K562 (cell line): ENCODE measurements around the gene SOCS3. TPM values are rescaled to one million over a fixed set of nuclear protein-coding genes. Genes with fewer than 3 reads are reported as not detected.

ENCODE experiments used
- ATAC-seq: fragments of 200-7000 bp; cut with Tn5 transposase; 3 replicates; pipeline ENCODE4 v1.9.1; 2020; ENCODE audit warnings: moderate library complexity
- BruUV-seq: library from RNA; stranded (reverse); fragments of 400-500 nt; replicated peaks from 2 replicates; lab custom pipeline; 2021; lab: Mats Ljungman, UMichigan
- CTCF ChIA-PET: fragments of 300-600 bp; formaldehyde crosslinking; extraction: SDS; loops from one replicate; lab custom pipeline; 2021; ENCODE audit warnings: low intra/inter-chr PET ratio; lab: Yijun Ruan, JAX
- POLR2A ChIA-PET: fragments of 300-600, 350-650 bp; sonication (Branson Sonifier 250); formaldehyde crosslinking; extraction: SDS; loops from one replicate; lab custom pipeline; 2021; ENCODE audit warnings: antibody characterized with exemption, inconsistent platforms; lab: Yijun Ruan, JAX
- DNase-seq, 4 experiments: peaks; one replicate each; pipeline versions ENCODE4 v3.0.0 to v3.0.0-alpha.2; 2011 to 2018; ENCODE audit warnings: low spot score in 3 of 4, mixed read lengths in 3 of 4; ENCODE audit errors: extremely low read depth in 1 of 4
- FAIRE-seq: peaks from 2 replicates; lab custom pipeline; 2011; peaks lifted over from hg19 to GRCh38; lab: Jason Lieb, UNC
- H2AFZ ChIP-seq: 2 replicates; pipeline ENCODE4 v1.6.0; 2011; ENCODE audit warnings: low read depth, low read length, control low read depth, inconsistent platforms
- H3K27ac ChIP-seq: fragments of 200-600 bp; 3 replicates; pipeline ENCODE4 v1.8.0; 2011; ENCODE audit warnings: low read depth, mild to moderate bottlenecking, control low read depth, inconsistent platforms, low read length, moderate library complexity, mixed read lengths; ENCODE audit errors: extremely low read depth
- H3K27me3 ChIP-seq, 2 experiments: fragments of 300-600 bp in 1 of 2; 2 replicates in 1 of 2; 3 replicates in 1 of 2; pipeline versions ENCODE4 v1.6.0 to v1.8.0; 2011; ENCODE audit warnings: inconsistent platforms in 2 of 2, low read length in 2 of 2, mild to moderate bottlenecking in 1 of 2, mixed read lengths in 1 of 2, moderate library complexity in 1 of 2; ENCODE audit not compliant: control insufficient read depth in 2 of 2, insufficient read depth in 2 of 2
- H3K36me3 ChIP-seq: fragments of 300-600 bp; 3 replicates; pipeline ENCODE4 v1.8.0; 2011; ENCODE audit warnings: mild to moderate bottlenecking, low read length, inconsistent platforms; ENCODE audit not compliant: control insufficient read depth, insufficient read depth
- H3K4me1 ChIP-seq, 2 experiments: fragments of 200-600 bp in 1 of 2; replicated peaks in 1 of 2; 2 replicates in 1 of 2; 3 replicates in 1 of 2; pipeline versions ENCODE4 v1.5.1 to v1.8.0; 2011; ENCODE audit warnings: inconsistent platforms in 2 of 2, low read length in 2 of 2, mild to moderate bottlenecking in 1 of 2, mixed read lengths in 1 of 2, moderate library complexity in 1 of 2; ENCODE audit not compliant: control insufficient read depth in 2 of 2, insufficient read depth in 2 of 2
- H3K4me2 ChIP-seq: 2 replicates; pipeline ENCODE4 v1.6.1; 2011; ENCODE audit warnings: low read length, control low read depth, inconsistent platforms, mixed read lengths; ENCODE audit not compliant: insufficient read depth
- H3K4me3 ChIP-seq: fragments of 200-600 bp; sonication (generic), shearing (Covaris generic); 2 replicates; pipeline ENCODE4 v1.5.1; 2016; ENCODE audit warnings: control low read depth, inconsistent platforms
- H3K79me2 ChIP-seq: fragments of 200-600 bp; 3 replicates; pipeline ENCODE4 v1.8.0; 2011; ENCODE audit warnings: low read length, inconsistent platforms; ENCODE audit not compliant: control insufficient read depth, insufficient read depth
- H3K9ac ChIP-seq, 2 experiments: 2 replicates each; pipeline versions ENCODE4 v1.6.0 to v1.6.1; 2011; ENCODE audit warnings: low read depth in 2 of 2, low read length in 2 of 2, control low read depth in 1 of 2, inconsistent platforms in 1 of 2, mild to moderate bottlenecking in 1 of 2, mixed read lengths in 1 of 2; ENCODE audit not compliant: insufficient read depth in 1 of 2
- H3K9me1 ChIP-seq: one replicate; pipeline ENCODE4 v1.6.0; 2011; ENCODE audit warnings: inconsistent platforms, mild to moderate bottlenecking, low read length, moderate library complexity; ENCODE audit not compliant: control insufficient read depth, insufficient read depth
- H3K9me3 ChIP-seq: replicated peaks from 2 replicates; pipeline ENCODE4 v1.5.1; 2011; ENCODE audit warnings: low read depth, low read length, inconsistent platforms; ENCODE audit not compliant: control insufficient read depth, insufficient read depth
- H4K20me1 ChIP-seq: replicated peaks from 2 replicates; pipeline ENCODE4 v1.6.1; 2011; ENCODE audit warnings: low read length, inconsistent platforms, mixed read lengths; ENCODE audit not compliant: control insufficient read depth, insufficient read depth
- BCOR ChIP-seq: fragments of 450-650 bp; IDR thresholded peaks from 2 replicates; pipeline ENCODE4 v1.6.1; 2016
- EGR1 ChIP-seq: fragments of 450-650 bp; conservative IDR thresholded peaks from 2 replicates; pipeline ENCODE4 v1.6.1; 2017; ENCODE audit warnings: mild to moderate bottlenecking
- HNRNPLL ChIP-seq: fragments of 200-400 bp; formaldehyde crosslinking; IDR thresholded peaks from 2 replicates; pipeline ENCODE4 v1.6.1; 2017; ENCODE audit warnings: low read length, low read depth, mild to moderate bottlenecking; ENCODE audit not compliant: poor library complexity, severe bottlenecking
- KDM1A ChIP-seq, 2 experiments: fragments of 450-650 bp; IDR thresholded peaks; 2 replicates each; pipeline ENCODE4 v1.6.1; 2016; ENCODE audit warnings: mild to moderate bottlenecking in 2 of 2
- PTBP1 ChIP-seq: fragments of 200-400 bp; formaldehyde crosslinking; IDR thresholded peaks from 2 replicates; pipeline ENCODE4 v1.6.1; 2017; ENCODE audit warnings: low read depth, low read length
- RBM25 ChIP-seq: fragments of 200-400 bp; formaldehyde crosslinking; IDR thresholded peaks from 2 replicates; pipeline ENCODE4 v1.6.1; 2018; ENCODE audit warnings: low read length, low read depth, moderate library complexity; ENCODE audit not compliant: severe bottlenecking
- SMAD3 ChIP-seq: fragments of 450-650 bp; formaldehyde crosslinking; conservative IDR thresholded peaks from 2 replicates; pipeline ENCODE4 v1.4.0; 2020; ENCODE audit warnings: mild to moderate bottlenecking
- SMAD4 ChIP-seq: fragments of 250-450 bp; sonication (Bioruptor Pico); conservative IDR thresholded peaks from 2 replicates; pipeline ENCODE4 v1.8.0; 2021; ENCODE audit warnings: inconsistent platforms, mild to moderate bottlenecking, moderate library complexity
- ZC3H11A ChIP-seq: IDR thresholded peaks from 2 replicates; pipeline ENCODE4 v1.6.1; 2012; ENCODE audit warnings: low read depth, low read length, improper control_type of control experiment
- ZNF121 ChIP-seq: sonication (generic); formaldehyde crosslinking; conservative IDR thresholded peaks from 2 replicates; pipeline ENCODE4 v1.8.0; 2022; ENCODE audit warnings: missing genetic modification reagents
- WGBS: fragments of 100-300 bp; shearing (Covaris generic); methylation state at CpG from one replicate; pipeline ENCODE4 v1.1.6; 2016; ENCODE audit warnings: low coverage, mixed read lengths; ENCODE audit not compliant: insufficient coverage; ENCODE audit errors: missing lambda C conversion rate; 5-methylcytosine and 5-hydroxymethylcytosine counted together
- in situ Hi-C: fragments of 300-500 bp; cut with MboI; formaldehyde crosslinking; loops from 4 replicates; pipeline ENCODE4 v1.15.0; 2018; ENCODE audit warnings: inconsistent platforms, mixed read lengths
- intact Hi-C: fragments of 100-400 bp; cut with micrococcal nuclease; formaldehyde crosslinking; loops from 2 replicates; pipeline ENCODE4 v1.14.2; 2022
- polyA plus RNA-seq, 8 experiments: library from polyadenylated mRNA; depleted of rRNA in 4 of 8; stranded (reverse) in 5 of 8; unstranded in 3 of 8; fragments of >200 nt; fragmentation: Nextera tagmentation in 2 of 8; fragmentation: Illumina TruSeq in 1 of 8; extraction: Ambion mirVana in 2 of 8; extraction: Trizol in 1 of 8; gene quantifications; 2 replicates each; pipeline versions ENCODE4 v1.2.1 to v1.2.3, GENCODE V29; 2011 to 2014; ENCODE audit warnings: inconsistent platforms in 1 of 8, missing spikeins in 1 of 8
- total RNA-seq, 7 experiments: library from RNA; depleted of rRNA in 6 of 7; stranded (reverse); fragments of >200 nt in 6 of 7; fragmentation: Illumina TruSeq in 2 of 7; extraction: Trizol in 2 of 7; gene quantifications; 2 replicates each; pipeline versions ENCODE4 v1.2.1 to v1.2.3, GENCODE V29; 2011 to 2021; ENCODE audit warnings: low replicate concordance in 1 of 7

The SOCS3 gene
- total and polyA plus RNA-seq, 9 of the 15 experiments (the other 6 are each of a cell fraction or from before 2014, with no cell fraction given), result 0.56 to 38.9 (median 13.7) TPM

GRCh38 chr17:78353834-78354233 is 6.0 kb downstream of the SOCS3 start:
- ATAC-seq, result no peak
- Histone ChIP-seq H3K4me2 (peak overlapping the region; percentile 56; the same call in 1 of the 2 replicates), H3K9me1 (peaks cover 23% of the 10 kb centered on the region), H3K4me3 (no peak overlapping the region), H2AFZ (no peak overlapping the region), H3K36me3 (peaks cover 31% of the 10 kb centered on the region), H3K27me3 (no peaks in the 10 kb centered on the region), H3K9ac (peak overlapping the region in 1 of 2 experiments; percentile 43; a peak in 1 of 4 replicates), H3K4me1 (peaks cover 47 to 62% of the 10 kb centered on the region in 2 experiments), H3K79me2 (peaks cover 26% of the 10 kb centered on the region), H3K27ac (no peak overlapping the region), H4K20me1 (peaks cover 29% of the 10 kb centered on the region), H3K9me3 (no peaks in the 10 kb centered on the region)
- intact Hi-C loops (no loop called here), in situ Hi-C loops (no loop called here)
- TF ChIP-seq SMAD4 (CRISPR knock-in tag), result no peak
- TF ChIP-seq KDM1A (IDR thresholded peaks at IDR 0.05), result peak in 1 of 2 experiments; percentile 38; a peak in 1 of 4 replicates
- TF ChIP-seq ZC3H11A, result no peak
- TF ChIP-seq RBM25, result peak; percentile 14
- TF ChIP-seq BCOR, result peak; percentile 68; the same call in 1 of the 2 replicates
- TF ChIP-seq SMAD3 (CRISPR knock-in tag), result no peak
- TF ChIP-seq PTBP1, result 0 out of 2 replicates have a peak, but pooled peaks have one; percentile 51
- peak; percentile 6 for TF ChIP-seq HNRNPLL
- peak; percentile 26; the same call in 1 of the 2 replicates for TF ChIP-seq EGR1
- peak; percentile 95 for TF ChIP-seq ZNF121
- POLR2A ChIA-PET, result no interaction called here
- CTCF ChIA-PET, result no interaction called here
- no peak for DNase-seq
- no peak for FAIRE-seq
- WGBS, result 88% methylated on average over 8 of the region's 8 CpGs
- no TSS peak for BruUV-seq
